GM12801 (cell line): ENCODE results near the gene ACBD4.

Experiments
- TF ChIP-seq, protein P1 (sequence below): IDR thresholded peaks from one replicate; pipeline ENCODE4 v1.5.1; 2011; ENCODE audit warnings: control low read depth; ENCODE audit not compliant: insufficient read length; ENCODE audit errors: extremely low read depth

ACBD4 gene

DNA sequence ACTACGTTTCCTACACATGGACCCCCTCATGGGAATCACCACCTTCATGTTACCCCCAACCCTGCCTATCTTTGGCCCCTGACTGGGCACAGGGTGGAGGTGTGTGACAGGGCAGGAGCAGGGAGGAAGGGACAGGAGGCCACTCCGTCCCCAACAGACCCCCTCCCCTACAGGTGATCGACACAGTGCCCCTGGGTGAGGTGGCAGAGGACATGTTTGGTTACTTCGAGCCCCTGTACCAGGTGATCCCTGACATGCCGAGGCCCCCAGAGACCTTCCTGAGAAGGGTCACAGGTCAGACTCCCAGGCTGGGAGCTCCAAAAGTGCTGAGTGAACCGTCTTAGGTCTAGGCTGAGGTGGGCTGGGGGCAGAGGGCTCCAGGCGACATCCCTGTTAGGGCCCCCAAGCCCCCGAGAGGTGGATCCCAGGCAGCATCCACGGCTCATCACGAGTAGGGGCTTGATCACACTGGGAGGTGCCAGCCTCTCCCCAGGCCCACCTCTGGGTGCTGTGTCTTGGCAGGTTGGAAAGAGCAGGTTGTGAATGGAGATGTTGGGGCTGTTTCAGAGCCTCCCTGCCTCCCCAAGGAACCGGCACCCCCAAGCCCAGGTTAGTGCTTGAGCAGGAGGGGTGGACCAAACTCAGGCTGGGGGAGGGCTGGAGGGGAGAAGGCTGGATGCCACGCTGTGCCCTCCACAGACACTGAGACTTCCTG is 1.5 kb downstream of the ACBD4 start:
- TF ChIP-seq, protein P1, sequence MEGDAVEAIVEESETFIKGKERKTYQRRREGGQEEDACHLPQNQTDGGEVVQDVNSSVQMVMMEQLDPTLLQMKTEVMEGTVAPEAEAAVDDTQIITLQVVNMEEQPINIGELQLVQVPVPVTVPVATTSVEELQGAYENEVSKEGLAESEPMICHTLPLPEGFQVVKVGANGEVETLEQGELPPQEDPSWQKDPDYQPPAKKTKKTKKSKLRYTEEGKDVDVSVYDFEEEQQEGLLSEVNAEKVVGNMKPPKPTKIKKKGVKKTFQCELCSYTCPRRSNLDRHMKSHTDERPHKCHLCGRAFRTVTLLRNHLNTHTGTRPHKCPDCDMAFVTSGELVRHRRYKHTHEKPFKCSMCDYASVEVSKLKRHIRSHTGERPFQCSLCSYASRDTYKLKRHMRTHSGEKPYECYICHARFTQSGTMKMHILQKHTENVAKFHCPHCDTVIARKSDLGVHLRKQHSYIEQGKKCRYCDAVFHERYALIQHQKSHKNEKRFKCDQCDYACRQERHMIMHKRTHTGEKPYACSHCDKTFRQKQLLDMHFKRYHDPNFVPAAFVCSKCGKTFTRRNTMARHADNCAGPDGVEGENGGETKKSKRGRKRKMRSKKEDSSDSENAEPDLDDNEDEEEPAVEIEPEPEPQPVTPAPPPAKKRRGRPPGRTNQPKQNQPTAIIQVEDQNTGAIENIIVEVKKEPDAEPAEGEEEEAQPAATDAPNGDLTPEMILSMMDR: no peak

DNA sequence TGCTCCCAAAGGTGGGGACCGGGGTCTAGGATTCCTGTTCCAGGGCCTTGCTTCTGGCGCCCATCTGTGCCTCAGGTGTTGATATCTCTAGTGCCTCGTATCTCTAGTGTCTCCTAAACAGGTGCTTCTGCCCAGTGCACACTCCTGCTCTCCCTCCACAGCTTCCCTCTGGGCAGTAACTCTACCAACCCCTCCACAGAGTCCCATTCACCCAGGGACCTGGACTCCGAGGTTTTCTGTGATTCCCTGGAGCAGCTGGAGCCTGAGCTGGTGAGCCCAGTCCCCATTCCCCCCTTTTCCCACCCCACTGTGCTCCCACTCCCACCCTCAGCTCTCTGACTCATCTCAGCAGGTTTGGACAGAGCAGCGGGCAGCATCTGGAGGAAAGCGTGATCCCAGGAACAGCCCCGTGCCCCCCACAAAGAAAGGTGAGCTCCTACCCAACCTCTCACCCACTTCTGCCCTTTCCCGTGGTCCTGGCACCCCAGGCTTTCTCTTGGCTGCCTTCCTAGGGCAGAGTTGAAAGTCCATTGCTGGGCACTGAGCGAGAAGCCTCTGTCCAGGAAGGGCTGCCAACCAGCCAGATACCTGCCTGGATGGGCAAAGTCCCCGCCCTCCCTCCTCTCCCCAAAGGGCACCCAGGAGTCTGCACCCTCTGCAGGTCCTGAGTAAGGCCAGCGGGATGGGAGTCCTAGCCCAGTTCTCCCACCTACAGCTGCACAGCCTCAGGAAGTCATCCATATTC is 2.2 kb downstream of the ACBD4 start:
- TF ChIP-seq, protein P1: no peak

DNA sequence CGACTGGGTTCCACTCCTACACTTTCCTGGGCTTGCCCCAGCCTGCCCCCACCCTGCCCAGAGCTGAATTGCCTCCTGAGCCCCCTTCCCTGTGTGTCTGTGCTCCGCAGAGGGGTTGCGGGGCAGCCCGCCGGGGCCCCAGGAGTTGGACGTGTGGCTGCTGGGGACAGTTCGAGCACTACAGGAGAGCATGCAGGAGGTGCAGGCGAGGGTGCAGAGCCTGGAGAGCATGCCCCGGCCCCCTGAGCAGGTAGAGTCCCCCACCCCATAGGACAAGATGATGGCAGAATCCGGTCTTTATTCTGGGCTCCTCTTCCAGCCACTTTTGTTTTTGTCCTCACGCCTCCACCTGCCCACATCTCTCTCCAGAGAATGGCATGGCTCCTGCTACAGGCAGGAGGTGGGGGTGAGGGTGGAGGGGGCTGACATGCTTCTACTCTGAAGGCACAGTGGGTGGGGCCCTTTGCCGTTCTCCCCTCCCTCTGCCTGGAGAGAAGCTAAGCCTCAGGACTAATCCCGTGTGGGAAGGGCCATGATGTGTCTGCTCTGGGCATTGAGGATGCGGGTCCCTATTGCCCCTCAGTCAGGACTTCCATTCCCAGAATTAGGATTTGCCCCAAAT is 3.5 kb downstream of the ACBD4 start:
- TF ChIP-seq, protein P1: no peak

DNA sequence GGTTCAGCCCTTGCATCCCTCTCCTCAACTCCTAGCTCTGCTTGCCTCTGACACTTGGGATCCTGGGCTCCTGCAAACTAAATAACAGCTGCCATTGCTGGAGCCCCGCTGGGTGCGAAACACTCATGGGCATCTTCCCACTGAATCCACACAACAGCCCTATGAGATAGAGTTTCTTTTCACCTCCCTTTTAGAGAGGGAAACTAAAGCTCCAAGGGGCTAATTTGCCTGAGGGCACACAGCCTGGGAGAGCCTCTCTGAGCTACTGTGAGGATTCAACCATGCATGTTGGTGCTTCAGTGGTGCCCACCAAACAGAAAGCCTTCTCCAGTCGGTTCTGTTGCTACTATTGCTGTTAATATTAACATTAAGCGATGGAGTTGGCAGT is 4.0 kb downstream of the ACBD4 start:
- TF ChIP-seq, protein P1: no peak

DNA sequence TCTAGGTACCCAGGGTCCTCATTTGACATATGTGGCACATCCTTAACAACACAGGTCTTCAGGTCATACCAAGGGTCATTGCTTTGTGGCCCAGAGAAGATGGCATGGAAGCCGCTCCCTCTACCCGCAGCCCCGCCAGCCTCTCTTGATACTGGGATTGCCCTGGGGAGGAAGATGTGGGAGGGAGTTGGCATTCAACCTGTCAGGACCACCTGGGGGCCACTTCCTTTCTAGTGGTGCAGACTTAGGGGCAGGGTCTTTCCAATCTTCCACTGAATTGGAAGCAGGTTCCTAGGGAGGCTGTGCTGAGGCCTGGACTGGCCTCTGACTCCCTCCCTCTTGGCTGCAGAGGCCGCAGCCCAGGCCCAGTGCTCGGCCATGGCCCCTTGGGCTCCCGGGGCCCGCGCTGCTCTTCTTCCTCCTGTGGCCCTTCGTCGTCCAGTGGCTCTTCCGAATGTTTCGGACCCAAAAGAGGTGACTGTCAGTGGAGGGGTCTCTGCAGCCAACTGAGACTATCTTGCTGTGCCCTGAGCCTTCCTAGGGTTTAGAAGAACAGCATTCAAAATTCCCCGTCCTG is 7.7 kb downstream of the ACBD4 start:
- TF ChIP-seq, protein P1: no peak

DNA sequence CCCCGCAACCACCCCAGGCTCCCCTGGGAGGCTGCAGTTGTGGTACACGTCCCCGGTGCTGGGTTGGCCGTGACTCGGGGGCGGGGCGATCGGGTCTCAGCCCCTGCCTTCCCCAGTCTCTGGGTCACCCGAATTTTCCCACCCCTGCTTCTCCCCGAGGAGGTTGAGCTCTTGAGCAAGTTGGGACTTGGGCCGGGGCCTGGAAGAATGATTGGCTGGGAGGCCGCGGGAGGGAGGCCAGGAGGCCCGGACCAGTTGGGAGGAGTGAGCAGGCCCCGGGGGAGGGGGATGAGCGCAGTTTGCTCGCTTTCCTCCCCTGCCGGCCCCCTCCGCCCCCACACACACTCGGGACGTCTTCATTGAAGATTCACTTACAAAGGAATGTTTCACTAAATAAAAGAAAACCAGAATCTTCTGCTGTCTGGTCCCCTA is 8.3 kb downstream of the ACBD4 start:
- TF ChIP-seq, protein P1: no peak
